ENCODE data around the gene TMEM117.

DNA sequence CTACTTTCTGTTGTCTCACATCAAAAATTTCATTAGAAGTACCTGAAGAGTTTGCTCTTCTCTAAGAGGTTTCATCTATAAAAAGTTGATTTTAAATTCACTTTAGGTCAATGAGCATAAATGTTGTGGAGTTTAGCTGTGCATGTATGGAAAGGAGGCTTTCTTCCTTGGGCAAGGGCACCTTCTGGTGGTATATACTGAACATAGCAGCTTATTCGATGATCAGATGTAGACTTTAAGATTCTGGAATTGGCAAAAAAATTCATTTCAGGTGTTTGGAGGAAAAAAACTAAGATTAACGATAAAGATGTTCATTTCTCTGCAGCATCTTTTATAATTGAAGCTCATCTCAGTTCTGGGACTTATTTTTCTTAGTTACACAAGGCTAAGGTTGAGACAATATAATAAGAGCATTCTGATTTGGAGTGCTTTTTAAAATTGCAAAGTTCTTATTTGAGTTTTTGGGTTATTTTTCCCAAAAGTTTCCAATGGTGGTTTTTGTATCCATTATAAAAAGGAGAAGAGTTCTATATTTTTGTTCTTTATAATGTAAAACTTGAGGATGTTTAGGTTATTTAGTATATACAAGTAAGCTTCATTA, 46.8 kb downstream of the TMEM117 start:
- TF ChIP-seq, protein P1, sequence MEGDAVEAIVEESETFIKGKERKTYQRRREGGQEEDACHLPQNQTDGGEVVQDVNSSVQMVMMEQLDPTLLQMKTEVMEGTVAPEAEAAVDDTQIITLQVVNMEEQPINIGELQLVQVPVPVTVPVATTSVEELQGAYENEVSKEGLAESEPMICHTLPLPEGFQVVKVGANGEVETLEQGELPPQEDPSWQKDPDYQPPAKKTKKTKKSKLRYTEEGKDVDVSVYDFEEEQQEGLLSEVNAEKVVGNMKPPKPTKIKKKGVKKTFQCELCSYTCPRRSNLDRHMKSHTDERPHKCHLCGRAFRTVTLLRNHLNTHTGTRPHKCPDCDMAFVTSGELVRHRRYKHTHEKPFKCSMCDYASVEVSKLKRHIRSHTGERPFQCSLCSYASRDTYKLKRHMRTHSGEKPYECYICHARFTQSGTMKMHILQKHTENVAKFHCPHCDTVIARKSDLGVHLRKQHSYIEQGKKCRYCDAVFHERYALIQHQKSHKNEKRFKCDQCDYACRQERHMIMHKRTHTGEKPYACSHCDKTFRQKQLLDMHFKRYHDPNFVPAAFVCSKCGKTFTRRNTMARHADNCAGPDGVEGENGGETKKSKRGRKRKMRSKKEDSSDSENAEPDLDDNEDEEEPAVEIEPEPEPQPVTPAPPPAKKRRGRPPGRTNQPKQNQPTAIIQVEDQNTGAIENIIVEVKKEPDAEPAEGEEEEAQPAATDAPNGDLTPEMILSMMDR (IDR thresholded peaks at IDR 0.05; ENCODE audit: low read depth, low read length): peak; percentile 87
- no peak for TF ChIP-seq EZH2phosphoT487 (IDR thresholded peaks at IDR 0.05; ENCODE audit: low read depth)
